Measurements from ENCODE around the gene PLEKHG5. TPM values are rescaled to one million over a fixed set of nuclear protein-coding genes. Genes with fewer than 3 reads are reported as not detected.

PLEKHG5 gene, protein sequence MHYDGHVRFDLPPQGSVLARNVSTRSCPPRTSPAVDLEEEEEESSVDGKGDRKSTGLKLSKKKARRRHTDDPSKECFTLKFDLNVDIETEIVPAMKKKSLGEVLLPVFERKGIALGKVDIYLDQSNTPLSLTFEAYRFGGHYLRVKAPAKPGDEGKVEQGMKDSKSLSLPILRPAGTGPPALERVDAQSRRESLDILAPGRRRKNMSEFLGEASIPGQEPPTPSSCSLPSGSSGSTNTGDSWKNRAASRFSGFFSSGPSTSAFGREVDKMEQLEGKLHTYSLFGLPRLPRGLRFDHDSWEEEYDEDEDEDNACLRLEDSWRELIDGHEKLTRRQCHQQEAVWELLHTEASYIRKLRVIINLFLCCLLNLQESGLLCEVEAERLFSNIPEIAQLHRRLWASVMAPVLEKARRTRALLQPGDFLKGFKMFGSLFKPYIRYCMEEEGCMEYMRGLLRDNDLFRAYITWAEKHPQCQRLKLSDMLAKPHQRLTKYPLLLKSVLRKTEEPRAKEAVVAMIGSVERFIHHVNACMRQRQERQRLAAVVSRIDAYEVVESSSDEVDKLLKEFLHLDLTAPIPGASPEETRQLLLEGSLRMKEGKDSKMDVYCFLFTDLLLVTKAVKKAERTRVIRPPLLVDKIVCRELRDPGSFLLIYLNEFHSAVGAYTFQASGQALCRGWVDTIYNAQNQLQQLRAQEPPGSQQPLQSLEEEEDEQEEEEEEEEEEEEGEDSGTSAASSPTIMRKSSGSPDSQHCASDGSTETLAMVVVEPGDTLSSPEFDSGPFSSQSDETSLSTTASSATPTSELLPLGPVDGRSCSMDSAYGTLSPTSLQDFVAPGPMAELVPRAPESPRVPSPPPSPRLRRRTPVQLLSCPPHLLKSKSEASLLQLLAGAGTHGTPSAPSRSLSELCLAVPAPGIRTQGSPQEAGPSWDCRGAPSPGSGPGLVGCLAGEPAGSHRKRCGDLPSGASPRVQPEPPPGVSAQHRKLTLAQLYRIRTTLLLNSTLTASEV
- polyA plus RNA-seq (2011; rRNA removed) (4.2 and 5.4 TPM in 2 replicates), polyA minus RNA-seq (2011; rRNA and poly(A)+ RNA removed) (4.5 and 5.0 TPM in 2 replicates)

DNA sequence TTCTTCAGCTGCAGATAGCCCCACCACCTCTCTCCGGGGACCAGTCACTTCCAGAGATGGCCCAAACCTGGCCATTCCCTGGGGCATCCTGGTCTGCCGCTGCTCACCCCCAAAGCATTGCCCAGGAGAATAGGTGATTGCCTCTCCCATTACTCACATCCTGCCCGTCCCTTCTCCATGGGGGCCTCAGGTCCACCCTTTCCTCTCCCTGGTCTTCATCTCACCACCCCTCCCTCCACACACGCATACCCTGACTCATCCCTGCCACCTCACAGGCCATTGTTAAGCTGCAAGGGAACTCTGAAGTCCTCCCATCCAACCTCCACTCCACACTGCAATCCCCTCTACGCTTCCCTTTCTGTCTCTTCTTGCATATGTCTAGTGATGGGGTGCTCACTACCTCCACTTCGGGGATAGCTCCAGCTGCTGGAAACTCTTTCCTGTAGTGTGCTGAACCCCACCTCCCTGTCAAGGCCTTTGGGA, at the start of gene PLEKHG5:
Gene PLEKHG5, minus strand, starts transcription at position 188 of the 483 bp plus-strand sequence. CDS start 14,096 bp downstream, outside the sequence.
- peak within 1 kb of the TSS; percentile 91 for H3K4me3 ChIP-seq (ENCODE audit: low read depth, low read length)
- peak within 1 kb of the TSS; percentile 82 for H3K27ac ChIP-seq (ENCODE audit: low read depth, low read length)
- H3K9me3 ChIP-seq (ENCODE audit: control insufficient read depth, insufficient read depth, low read length), result no peaks in the 10 kb centered on the region; the same call in 1 of the 2 replicates
- DNase-seq (ENCODE audit: low read depth, low spot score), result no peak
- TF ChIP-seq, protein P1, sequence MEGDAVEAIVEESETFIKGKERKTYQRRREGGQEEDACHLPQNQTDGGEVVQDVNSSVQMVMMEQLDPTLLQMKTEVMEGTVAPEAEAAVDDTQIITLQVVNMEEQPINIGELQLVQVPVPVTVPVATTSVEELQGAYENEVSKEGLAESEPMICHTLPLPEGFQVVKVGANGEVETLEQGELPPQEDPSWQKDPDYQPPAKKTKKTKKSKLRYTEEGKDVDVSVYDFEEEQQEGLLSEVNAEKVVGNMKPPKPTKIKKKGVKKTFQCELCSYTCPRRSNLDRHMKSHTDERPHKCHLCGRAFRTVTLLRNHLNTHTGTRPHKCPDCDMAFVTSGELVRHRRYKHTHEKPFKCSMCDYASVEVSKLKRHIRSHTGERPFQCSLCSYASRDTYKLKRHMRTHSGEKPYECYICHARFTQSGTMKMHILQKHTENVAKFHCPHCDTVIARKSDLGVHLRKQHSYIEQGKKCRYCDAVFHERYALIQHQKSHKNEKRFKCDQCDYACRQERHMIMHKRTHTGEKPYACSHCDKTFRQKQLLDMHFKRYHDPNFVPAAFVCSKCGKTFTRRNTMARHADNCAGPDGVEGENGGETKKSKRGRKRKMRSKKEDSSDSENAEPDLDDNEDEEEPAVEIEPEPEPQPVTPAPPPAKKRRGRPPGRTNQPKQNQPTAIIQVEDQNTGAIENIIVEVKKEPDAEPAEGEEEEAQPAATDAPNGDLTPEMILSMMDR (IDR thresholded peaks at IDR 0.05; ENCODE audit: low read depth, low read length), result no peak
- H3K27me3 ChIP-seq (ENCODE audit: control insufficient read depth, insufficient read depth, low read length), result no peaks in the 10 kb centered on the region
- POLR2A ChIA-PET, result no interaction called here
- CTCF ChIA-PET, result interaction anchor here (0.5 to 3.3 kb wide), 6 partner anchors 8 to 154 kb away, joined by 3 to 21 read pairs (median 4); partner anchors contain the start of gene TAS1R1

DNA sequence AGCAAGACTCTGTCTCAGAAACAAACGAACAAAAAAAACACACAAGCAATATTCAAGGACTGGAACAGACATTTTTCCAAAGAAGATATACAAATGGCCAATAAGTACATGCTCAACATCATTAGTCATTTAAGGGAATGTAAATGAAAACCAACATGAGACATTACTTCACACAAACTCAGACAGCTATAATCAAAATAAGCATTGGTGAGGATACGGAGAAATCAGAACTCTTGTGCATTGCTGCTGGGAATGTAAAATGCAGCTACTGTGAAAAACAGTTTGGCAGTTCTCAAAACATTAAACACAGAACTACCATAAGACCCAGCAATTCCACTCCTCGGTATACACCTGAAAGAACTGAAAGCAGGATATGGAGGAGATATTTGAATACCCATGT, 47.5 kb upstream of the PLEKHG5 start:
- H3K4me3 ChIP-seq (ENCODE audit: low read depth, low read length), result no peak overlapping the region
- no peak overlapping the region for H3K27ac ChIP-seq (ENCODE audit: low read depth, low read length)
- ChIA-PET CTCF (interaction anchor here (1.5 to 5.3 kb wide), 2 partner anchors 15 to 16 kb away, joined by 5 to 29 read pairs; partner anchors contain the start of genes NOL9 and TAS1R1), POLR2A (interaction anchor here (0.7 to 1.0 kb wide), 3 partner anchors 14 to 49 kb away, joined by 3 to 4 read pairs (median 3); partner anchors contain the start of gene NOL9)
- no peaks in the 10 kb centered on the region for H3K27me3 ChIP-seq (ENCODE audit: control insufficient read depth, insufficient read depth, low read length)
- no peak for DNase-seq (ENCODE audit: low read depth, low spot score)
- H3K9me3 ChIP-seq (ENCODE audit: control insufficient read depth, insufficient read depth, low read length), result no peaks in the 10 kb centered on the region
- TF ChIP-seq, protein P1 (IDR thresholded peaks at IDR 0.05; ENCODE audit: low read depth, low read length), result no peak

DNA sequence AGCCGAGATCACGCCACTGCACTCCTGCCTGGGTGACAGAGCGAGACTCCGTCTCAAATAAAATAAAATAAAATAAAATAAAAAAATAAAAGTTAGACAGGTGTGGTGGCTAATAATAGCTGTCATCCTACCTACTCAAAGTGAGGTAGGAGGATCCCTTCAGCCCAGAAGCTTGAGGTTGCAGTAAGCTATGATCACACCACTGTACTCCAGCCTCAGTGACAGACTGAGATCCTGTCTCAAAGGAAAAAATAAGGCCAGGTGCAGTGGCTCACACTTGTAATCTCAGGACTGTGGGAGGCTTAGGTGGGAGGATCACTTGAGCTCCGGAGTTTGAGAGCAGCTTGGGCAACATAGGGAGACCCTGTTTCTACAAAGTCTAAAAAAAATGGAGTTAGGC, 44.8 kb upstream of the PLEKHG5 start:
- no peaks in the 10 kb centered on the region for H3K27me3 ChIP-seq (ENCODE audit: control insufficient read depth, insufficient read depth, low read length)
- no peaks in the 10 kb centered on the region for H3K9me3 ChIP-seq (ENCODE audit: control insufficient read depth, insufficient read depth, low read length)
- POLR2A ChIA-PET, result no interaction called here
- TF ChIP-seq, protein P1 (IDR thresholded peaks at IDR 0.05; ENCODE audit: low read depth, low read length), result no peak
- no peak overlapping the region for H3K27ac ChIP-seq (ENCODE audit: low read depth, low read length)
- DNase-seq (ENCODE audit: low read depth, low spot score), result no peak
- no peak overlapping the region for H3K4me3 ChIP-seq (ENCODE audit: low read depth, low read length)
- CTCF ChIA-PET, result interaction anchor here (0.8 to 5.3 kb wide), 2 partner anchors 13 to 18 kb away, joined by 4 to 29 read pairs; partner anchors contain the start of genes NOL9 and TAS1R1

DNA sequence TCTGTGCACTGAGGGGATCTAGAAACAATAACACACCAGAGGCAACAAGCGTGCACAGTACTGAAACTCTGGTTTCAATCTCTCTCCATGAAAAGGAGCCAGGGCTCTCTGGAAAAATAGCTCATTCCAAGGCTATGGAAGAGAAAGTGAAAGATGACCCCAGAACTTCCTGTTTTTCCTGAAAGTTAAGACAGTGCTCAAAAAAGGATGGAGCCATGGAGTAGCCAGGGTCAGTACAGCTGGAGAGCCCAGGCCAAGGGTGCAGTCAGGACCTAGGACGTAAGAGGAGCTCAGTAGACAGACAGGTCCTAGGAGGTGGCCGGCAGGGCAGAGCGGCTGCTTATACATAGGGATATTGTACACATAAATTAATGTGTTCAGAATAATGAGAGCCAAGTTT, 43.7 kb upstream of the PLEKHG5 start:
- CTCF ChIA-PET, result interaction anchor here (0.7 to 5.3 kb wide), 4 partner anchors 11 to 49 kb away, joined by 3 to 29 read pairs (median 6); partner anchors contain the start of genes NOL9 and TAS1R1
- Histone ChIP-seq H3K27ac (ENCODE audit: low read depth, low read length) (no peak overlapping the region), H3K9me3 (ENCODE audit: control insufficient read depth, insufficient read depth, low read length) (no peaks in the 10 kb centered on the region; the same call in 1 of the 2 replicates), H3K4me3 (ENCODE audit: low read depth, low read length) (no peak overlapping the region), H3K27me3 (ENCODE audit: control insufficient read depth, insufficient read depth, low read length) (no peaks in the 10 kb centered on the region)
- DNase-seq (ENCODE audit: low read depth, low spot score), result no peak
- TF ChIP-seq, protein P1 (IDR thresholded peaks at IDR 0.05; ENCODE audit: low read depth, low read length), result no peak
- POLR2A ChIA-PET, result no interaction called here
